Calu3 (cell line): Measurements from ENCODE around the gene NARS2. TPM values are rescaled to one million over a fixed set of nuclear protein-coding genes. Genes with fewer than 3 reads are reported as not detected.

Source experiments
- BruUV-seq: library from RNA; stranded (reverse); fragments of 400-500 nt; replicated peaks from 2 replicates; lab custom pipeline; 2021; lab: Mats Ljungman, UMichigan
- CTCF ChIA-PET: fragments of 300-600 bp; sonication (Branson Sonifier 250); formaldehyde crosslinking; loops from one replicate; lab custom pipeline; 2022; ENCODE audit warnings: antibody characterized with exemption; lab: Charles Lee
- DNase-seq: peaks from one replicate; pipeline ENCODE4 v3.0.0; 2022
- H3K27ac Mint-ChIP-seq: one replicate; pipeline ENCODE4 v1.8.0; 2022; ENCODE audit warnings: mixed read lengths; ENCODE audit not compliant: unreplicated experiment
- H3K27me3 Mint-ChIP-seq: one replicate; pipeline ENCODE4 v1.8.0; 2022; ENCODE audit warnings: mixed read lengths; ENCODE audit not compliant: unreplicated experiment
- H3K36me3 Mint-ChIP-seq: one replicate; pipeline ENCODE4 v1.8.0; 2022; ENCODE audit warnings: mild to moderate bottlenecking, moderate library complexity, mixed read lengths; ENCODE audit not compliant: insufficient read depth, unreplicated experiment
- H3K4me1 Mint-ChIP-seq: one replicate; pipeline ENCODE4 v1.8.0; 2022; ENCODE audit warnings: mild to moderate bottlenecking, low read depth, mixed read lengths; ENCODE audit not compliant: unreplicated experiment
- H3K4me3 Mint-ChIP-seq: one replicate; pipeline ENCODE4 v1.8.0; 2022; ENCODE audit warnings: mild to moderate bottlenecking, low read depth, moderate library complexity, mixed read lengths; ENCODE audit not compliant: unreplicated experiment
- H3K9me3 Mint-ChIP-seq: one replicate; pipeline ENCODE4 v1.8.0; 2022; ENCODE audit warnings: low read depth, mixed read lengths; ENCODE audit not compliant: unreplicated experiment
- CTCF ChIP-seq: fragments of 200-600 bp; IDR thresholded peaks from one replicate; pipeline ENCODE4 v1.8.0; 2022; ENCODE audit warnings: antibody characterized with exemption; ENCODE audit not compliant: unreplicated experiment
- intact Hi-C: fragments of 100-400 bp; cut with micrococcal nuclease; formaldehyde crosslinking; loops from one replicate; pipeline ENCODE4 v1.10.0; 2022; ENCODE audit not compliant: unreplicated experiment
- total RNA-seq: library from RNA; stranded (reverse); gene quantifications from 2 replicates; pipeline ENCODE4 v1.2.3, GENCODE V29; 2022

NARS2 gene
- total RNA-seq, 1 experiment from 2014 or later: 17.8 TPM

- Mint-ChIP-seq H3K27me3 (no peaks in the 10 kb centered on the region), H3K27ac (no peak overlapping the region), H3K9me3 (no peaks in the 10 kb centered on the region), H3K4me1 (no peaks in the 10 kb centered on the region), H3K36me3 (no peaks in the 10 kb centered on the region), H3K4me3 (no peak overlapping the region)
- BruUV-seq: no TSS peak
- DNase-seq: no peak
- intact Hi-C loops: no loop called here
- TF ChIP-seq CTCF: no peak
- CTCF ChIA-PET: no interaction called here
Measured at GRCh38 chr11:78533399-78533798, 41.3 kb downstream of the NARS2 start.

- Mint-ChIP-seq H3K4me3 (no peak overlapping the region), H3K9me3 (no peaks in the 10 kb centered on the region), H3K27me3 (no peaks in the 10 kb centered on the region), H3K27ac (no peak overlapping the region), H3K36me3 (no peaks in the 10 kb centered on the region), H3K4me1 (no peaks in the 10 kb centered on the region)
- intact Hi-C loops: no loop called here
- BruUV-seq: no TSS peak
- DNase-seq: no peak
- TF ChIP-seq CTCF: no peak
- CTCF ChIA-PET: no interaction called here
Measured at GRCh38 chr11:78532991-78533390, 41.7 kb downstream of the NARS2 start.

- no TSS peak for BruUV-seq
- TF ChIP-seq CTCF: no peak
Measured at GRCh38 chr11:78526497-78527146, 48.0 kb downstream of the NARS2 start.

GRCh38 chr11:78525720-78526119 lies 48.9 kb downstream of the NARS2 start:
- Mint-ChIP-seq H3K9me3 (no peaks in the 10 kb centered on the region), H3K36me3 (no peaks in the 10 kb centered on the region), H3K4me3 (no peak overlapping the region), H3K27me3 (no peaks in the 10 kb centered on the region), H3K4me1 (no peaks in the 10 kb centered on the region), H3K27ac (no peak overlapping the region)
- intact Hi-C loops: no loop called here
- no TSS peak for BruUV-seq
- no peak for DNase-seq
- no peak for TF ChIP-seq CTCF
- CTCF ChIA-PET: no interaction called here

More at GRCh38 chr11:78526497-78527146, 48.0 kb downstream of the NARS2 start:
- CTCF ChIA-PET: no interaction called here
- H3K4me1 Mint-ChIP-seq: no peaks in the 10 kb centered on the region
- H3K36me3 Mint-ChIP-seq: no peaks in the 10 kb centered on the region
- no peak overlapping the region for H3K27ac Mint-ChIP-seq
- no peak overlapping the region for H3K4me3 Mint-ChIP-seq
- intact Hi-C loops: no loop called here
- no peak for DNase-seq
- no peaks in the 10 kb centered on the region for H3K9me3 Mint-ChIP-seq
- H3K27me3 Mint-ChIP-seq: no peaks in the 10 kb centered on the region
